ENCODE measurements around the gene ZNF525.

- TF ChIP-seq CTCF (IDR thresholded peaks at IDR 0.05) (no peak), POLR2A (IDR thresholded peaks at IDR 0.05) (no peak)
Observed at GRCh38 chr19:53355739-53356138, 9.8 kb upstream of the ZNF525 start.

All from tibial nerve (tissue), 3 donors.